GM21576 (cell line): ENCODE measurements around the gene EFCC1.
"Not testable (repeated sequence)": the region's sequence is repeated elsewhere in the genome, so short reads cannot be mapped to it uniquely, and the experiment has no call there.

Source experiments
- ATAC-seq: cut with Tn5 transposase; IDR thresholded peaks from one replicate; pipeline ENCODE4 v1.9.1; 2021; ENCODE audit warnings: mild to moderate bottlenecking, moderate library complexity; ENCODE audit not compliant: unreplicated experiment

The EFCC1 gene

DNA sequence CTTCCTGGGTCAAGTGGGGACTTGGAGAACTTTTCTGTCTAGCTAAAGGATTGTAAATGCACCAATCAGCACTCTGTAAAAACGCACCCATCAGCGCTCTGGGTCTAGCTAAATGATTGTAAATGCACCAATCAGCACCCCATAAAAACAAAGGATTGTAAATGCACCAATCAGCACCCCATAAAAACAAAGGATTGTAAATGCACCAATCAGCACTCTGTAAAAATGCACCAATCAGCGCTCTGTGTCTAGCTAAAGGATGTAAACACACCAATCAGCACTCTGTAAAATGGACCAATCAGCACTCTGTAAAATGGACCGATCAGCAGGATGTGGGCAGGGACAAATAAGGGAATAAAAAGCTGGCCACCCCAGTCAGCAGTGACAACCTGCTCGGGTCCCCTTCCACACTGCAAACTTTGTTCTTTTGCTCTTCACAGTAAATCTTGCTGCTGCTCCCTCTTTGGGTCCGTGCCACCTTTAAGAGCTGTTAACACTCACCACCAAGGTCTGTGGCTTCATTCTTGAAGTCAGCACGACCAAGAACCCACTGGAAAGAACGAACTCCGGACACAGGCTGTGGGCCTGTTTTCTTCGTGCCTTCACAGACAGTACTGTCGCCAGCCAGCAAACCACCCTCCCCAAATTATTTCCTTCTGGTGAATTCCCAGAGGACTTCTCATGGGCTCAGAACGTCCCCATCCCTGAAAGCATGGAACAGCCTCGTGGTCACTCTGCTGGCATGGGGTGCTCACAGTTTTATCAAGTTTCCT, 68.4 kb downstream of the EFCC1 start:
- not testable (repeated sequence) for ATAC-seq

DNA sequence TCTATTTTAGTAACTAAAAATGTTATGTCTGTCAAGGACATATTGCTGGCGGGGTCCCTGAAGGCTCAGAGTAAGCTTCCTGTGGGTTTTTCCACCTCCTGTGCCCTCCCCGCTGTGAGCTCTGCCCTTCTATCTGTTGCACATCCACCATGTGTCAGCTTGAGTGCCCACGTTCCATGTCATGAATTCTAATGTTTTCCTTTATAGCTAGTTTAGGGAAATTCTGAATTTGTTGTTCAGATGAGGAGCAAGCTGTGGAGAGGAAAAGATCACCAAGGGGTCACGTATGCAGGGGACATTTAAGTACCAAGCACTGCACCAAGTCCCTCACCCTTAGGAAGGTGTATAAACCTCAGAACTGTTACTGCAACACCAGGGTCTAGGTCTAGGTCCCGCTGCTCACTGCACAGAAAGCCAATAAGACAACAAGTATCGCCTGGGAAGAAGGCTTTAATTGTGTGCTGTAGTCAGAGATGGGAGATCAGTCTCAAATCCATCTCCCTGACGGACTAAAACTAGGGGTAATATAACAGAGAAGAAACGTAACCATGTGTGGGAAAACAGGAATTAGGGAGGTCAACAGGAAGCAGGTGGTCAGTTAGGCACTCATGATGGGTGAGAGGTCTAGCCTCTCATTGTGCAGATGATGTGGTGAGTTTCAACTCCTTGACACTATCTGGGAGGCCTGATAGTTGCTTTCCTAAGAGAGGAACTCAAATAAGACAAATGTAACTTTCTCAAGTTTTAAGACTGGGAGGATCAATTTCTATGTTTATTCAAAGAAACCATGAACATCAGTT, 69.2 kb downstream of the EFCC1 start:
- no peak for ATAC-seq

DNA sequence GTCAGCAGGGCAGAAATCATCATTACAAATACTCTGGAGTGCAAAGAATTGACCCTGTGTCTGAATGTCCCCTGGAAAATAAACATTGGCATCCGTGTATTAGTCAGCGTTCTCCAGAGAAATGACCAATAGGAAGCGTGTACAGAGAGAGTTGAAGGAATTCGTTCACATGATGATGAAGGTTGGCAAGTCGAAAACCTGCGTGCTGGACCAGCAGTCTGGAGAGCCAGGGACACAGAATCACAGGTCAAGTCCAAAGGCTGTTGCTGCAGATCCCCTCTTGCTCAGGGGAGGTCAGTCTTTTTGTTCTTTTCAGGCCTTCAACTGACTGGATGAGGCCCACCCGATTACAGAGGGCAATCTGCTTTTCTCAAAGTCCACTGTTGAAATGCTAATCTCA, 76.1 kb downstream of the EFCC1 start:
- ATAC-seq = no peak

DNA sequence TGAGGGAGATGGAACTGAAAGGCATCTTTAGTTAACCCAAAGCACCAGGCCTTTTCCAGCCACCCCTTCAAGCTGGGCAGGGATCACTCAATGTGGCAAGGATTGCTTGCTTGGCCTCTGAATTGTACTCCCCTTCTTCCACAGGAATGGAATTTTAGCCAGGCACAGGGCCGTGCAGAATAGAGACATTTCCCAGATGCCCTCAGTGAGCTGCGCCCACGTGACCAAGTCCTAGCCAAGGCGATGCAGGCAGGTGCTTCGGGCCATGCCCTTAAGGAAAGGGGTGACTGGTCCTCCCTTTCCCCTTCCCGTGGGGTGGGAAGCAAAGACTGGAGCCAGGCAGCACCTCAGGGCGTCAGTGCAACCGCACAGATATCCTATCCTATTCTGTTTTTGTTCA, 77.4 kb downstream of the EFCC1 start:
- ATAC-seq = no peak

DNA sequence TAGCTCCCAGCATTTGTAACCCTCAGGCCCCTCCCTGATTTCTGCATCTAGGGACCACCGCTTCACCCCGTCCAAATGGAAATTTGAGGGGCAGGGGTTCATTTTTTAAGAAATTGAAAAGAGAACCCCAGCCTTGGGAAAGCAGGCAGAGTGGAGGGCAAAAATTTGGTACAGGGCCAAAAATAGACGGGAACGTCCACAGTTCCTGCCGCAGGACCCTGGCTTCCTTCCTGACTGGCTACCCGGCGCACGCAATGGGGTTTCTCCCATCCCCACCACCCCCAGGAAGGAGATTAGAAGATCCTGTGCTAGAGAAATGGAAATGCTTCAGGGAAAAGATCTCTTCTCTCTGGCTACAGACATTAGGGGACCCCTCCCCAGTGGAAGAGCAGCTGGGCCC, 80.4 kb downstream of the EFCC1 start:
- no peak for ATAC-seq

DNA sequence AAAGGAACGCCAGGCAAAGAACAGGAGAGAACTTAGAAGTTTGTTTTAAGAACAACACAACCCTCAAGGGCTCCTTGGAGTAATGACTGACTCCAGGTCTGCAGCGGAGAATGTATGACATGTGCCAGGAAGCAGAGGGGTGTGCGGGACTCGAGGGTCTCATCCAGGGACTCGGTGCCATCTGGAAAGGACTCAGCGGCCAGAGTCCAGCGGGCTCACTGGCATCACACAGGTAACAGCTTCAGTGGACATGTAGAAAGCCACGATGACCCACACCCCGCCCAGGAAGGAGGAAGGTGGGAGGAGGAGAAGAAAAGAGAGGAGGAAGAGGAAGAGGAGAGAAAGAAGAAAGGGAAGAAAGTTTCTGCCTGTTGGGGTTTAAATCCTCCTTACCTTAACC, 80.9 kb downstream of the EFCC1 start:
- ATAC-seq = no peak

DNA sequence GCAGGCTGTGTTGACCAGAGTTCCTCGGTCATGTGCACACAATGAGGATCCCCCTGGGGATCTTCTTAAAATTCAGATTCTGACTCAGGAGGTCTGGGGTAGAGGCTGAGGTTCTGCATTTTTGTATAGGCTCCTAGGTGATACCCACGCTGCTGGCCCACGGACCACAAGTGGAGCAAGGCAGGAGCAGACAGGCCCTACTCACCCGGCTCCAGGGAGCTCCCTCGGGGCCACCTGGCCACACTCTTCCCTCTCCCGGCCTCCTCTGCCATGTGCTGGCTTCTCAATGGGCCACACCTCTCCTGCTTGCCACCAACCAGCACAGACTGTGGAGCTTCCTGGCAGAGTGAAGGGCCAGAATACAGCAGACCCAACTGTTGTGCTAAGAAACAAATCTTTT, 83.4 kb downstream of the EFCC1 start:
- no peak for ATAC-seq

DNA sequence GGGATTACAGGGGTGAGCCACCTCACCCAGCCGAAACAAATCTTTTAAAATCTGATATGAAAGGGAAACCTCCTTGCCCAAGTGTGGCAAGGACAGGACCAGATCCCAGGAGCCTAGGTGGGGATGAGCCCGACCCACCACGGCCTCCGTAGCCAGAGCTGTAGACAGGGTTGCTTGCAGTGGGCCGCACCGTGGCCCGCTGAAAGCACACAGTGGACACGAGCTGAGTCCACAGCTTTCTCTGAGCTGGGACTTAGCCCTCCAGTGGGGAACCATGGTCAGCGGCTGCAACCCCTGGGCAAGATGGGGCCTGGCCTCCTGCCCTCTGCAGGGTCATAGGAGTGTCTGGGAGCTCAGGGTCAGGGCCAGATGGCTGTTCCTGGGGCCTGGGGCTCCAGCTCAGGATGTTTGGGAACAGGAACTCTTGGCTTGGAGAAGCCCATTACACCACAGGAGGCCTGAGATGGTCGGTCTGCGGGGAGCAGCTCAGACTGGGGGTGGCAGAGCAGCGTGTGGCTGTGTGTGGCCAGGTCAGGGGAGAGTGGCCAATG, 84.1 kb downstream of the EFCC1 start:
- no peak for ATAC-seq

DNA sequence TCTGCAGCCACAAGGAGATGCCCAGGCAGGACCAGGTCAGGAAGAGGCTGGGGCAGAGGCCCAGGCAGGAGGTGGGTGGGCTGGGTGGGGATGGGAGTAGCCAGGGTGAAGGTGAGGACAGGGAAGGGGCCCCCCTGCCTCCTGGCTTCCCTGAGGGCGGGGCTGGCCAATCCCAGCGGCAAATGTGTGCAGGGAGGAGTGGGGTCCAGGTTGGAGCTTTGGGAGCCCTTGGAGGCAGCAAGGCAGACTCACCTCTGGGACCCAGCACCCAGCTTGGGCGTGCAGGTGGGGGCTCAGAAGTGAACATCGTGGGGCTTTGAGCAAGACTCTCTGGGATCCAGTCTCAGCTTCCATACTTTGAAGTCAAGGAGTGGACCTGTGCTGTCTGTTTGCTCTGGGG, 84.7 kb downstream of the EFCC1 start:
- no peak for ATAC-seq

DNA sequence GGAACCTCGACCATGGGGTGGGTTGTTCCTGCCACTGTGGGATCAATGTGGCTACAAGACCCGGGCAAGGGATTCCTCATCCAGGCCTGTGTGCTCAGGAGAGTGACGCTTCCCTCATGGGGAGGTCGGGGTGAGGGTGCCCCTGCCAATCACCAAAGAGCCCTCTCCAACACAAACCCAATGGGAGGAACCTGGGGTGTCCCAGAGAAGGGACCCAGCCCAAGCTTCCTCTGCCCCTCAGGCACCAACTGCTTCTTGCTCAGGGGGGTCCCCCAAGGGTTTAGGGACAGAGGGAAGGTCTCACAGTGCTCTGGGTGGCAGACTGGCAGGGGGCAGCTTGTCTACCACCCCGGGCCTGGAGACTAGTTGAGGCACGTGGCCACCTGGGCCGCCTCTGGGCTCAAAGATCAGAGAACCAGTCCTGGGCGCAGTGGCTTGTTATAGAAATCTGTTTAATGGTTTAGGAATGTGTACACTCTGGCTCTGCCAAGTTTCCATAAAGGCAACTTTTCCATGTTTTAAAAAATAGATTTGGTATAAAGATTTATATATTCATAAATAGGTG, 86.1 kb downstream of the EFCC1 start:
- ATAC-seq = no peak

DNA sequence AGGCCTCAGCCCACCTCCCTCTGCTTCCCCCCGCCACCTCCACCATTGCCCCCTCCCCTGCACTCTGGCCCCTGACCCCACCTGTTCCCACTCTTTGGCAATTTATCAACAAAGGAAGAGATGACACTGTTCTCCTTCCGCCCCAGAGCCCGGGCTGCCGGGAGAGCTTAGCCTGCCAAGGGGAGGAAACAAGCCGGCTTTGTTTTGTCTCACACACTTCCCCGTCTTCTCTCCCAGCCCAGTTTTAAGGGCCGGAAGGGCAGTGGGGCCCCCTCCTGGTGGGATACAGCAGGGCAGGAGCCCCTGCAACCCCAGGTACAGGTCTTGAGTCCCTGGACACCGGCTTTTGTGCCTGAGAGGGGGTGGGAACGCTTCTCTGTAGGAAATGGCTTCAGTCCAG, 86.8 kb downstream of the EFCC1 start:
- not testable (repeated sequence) for ATAC-seq

DNA sequence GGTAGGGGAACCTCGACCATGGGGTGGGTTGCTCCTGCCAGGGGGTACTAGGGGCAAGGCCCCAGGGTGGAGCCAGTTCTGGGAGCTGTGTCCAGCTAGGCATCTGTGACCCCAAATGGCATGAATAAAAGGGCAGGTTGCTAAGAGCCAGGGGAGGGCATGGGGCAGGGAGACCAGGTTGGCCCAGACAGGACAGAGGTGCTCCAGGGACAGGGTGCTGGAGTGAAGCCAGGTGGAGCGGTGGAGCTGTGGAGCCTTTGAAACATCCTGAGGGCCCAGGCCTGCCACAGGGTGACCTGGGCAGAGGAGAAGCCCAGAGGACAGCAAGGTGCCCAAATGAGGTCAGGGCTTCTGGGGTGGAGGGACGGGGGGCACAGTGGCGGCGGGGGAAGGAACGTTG, 87.2 kb downstream of the EFCC1 start:
- not testable (repeated sequence) for ATAC-seq
